Endothelial cell of umbilical vein (primary cell): ENCODE data around the gene SCIN. TPM values are rescaled to one million over a fixed set of nuclear protein-coding genes. Genes with fewer than 3 reads are reported as not detected.

Source experiments
- BruUV-seq: library from RNA; stranded (reverse); fragments of 400-500 nt; replicated peaks from 2 replicates; lab custom pipeline; 2021; lab: Mats Ljungman, UMichigan
- CTCF ChIA-PET: fragments of 300-600, 350-600 bp; sonication (Branson Sonifier 250); formaldehyde crosslinking; loops from one replicate; lab custom pipeline; 2021; ENCODE audit warnings: antibody characterized with exemption, inconsistent platforms; lab: Charles Lee
- POLR2A ChIA-PET: fragments of 300-600, 350-600 bp; sonication (Branson Sonifier 250); formaldehyde crosslinking; loops from one replicate; lab custom pipeline; 2021; ENCODE audit warnings: antibody characterized with exemption, inconsistent platforms; lab: Charles Lee
- DNase-seq: peaks from one replicate; pipeline ENCODE4 v3.0.0-alpha.2; 2011; ENCODE audit warnings: low read depth, low spot score
- FAIRE-seq: peaks from 2 replicates; lab custom pipeline; 2011; peaks lifted over from hg19 to GRCh38; lab: Jason Lieb, UNC
- H2AFZ ChIP-seq: 2 replicates; pipeline ENCODE4 v1.6.0; 2012; ENCODE audit warnings: low read depth, low read length, control low read depth, inconsistent platforms
- H3K27ac ChIP-seq: 2 replicates; pipeline ENCODE4 v1.5.1; 2011; ENCODE audit warnings: low read depth, mild to moderate bottlenecking, control low read depth, low read length, moderate library complexity; ENCODE audit not compliant: insufficient read depth
- H3K27me3 ChIP-seq, 2 experiments: 2 replicates each; pipeline versions ENCODE4 v1.6.0 to v1.6.1; 2011; ENCODE audit warnings: low read length in 2 of 2, mixed read lengths in 1 of 2; ENCODE audit not compliant: control insufficient read depth in 2 of 2, insufficient read depth in 2 of 2
- H3K36me3 ChIP-seq, 2 experiments: 2 replicates in 1 of 2; 3 replicates in 1 of 2; pipeline ENCODE4 v1.5.1; 2011; ENCODE audit warnings: low read length in 2 of 2, mild to moderate bottlenecking in 1 of 2, moderate library complexity in 1 of 2; ENCODE audit not compliant: control insufficient read depth in 2 of 2, insufficient read depth in 2 of 2; ENCODE audit errors: extremely low read depth in 1 of 2
- H3K4me1 ChIP-seq: 3 replicates; pipeline ENCODE4 v1.5.1; 2011; ENCODE audit warnings: mild to moderate bottlenecking, low read length; ENCODE audit not compliant: control insufficient read depth, insufficient read depth; ENCODE audit errors: extremely low read depth
- H3K4me2 ChIP-seq: 2 replicates; pipeline ENCODE4 v1.6.1; 2011; ENCODE audit warnings: low read length, control low read depth, mixed read lengths; ENCODE audit not compliant: insufficient read depth
- H3K4me3 ChIP-seq, 3 experiments: fragments of 200-600 bp in 1 of 3; sonication (generic), shearing (Covaris generic) in 1 of 3; replicated peaks in 1 of 3; 2 replicates each; pipeline ENCODE4 v1.5.1; 2011 to 2016; ENCODE audit warnings: control low read depth in 3 of 3, low read length in 3 of 3, mild to moderate bottlenecking in 2 of 3, inconsistent platforms in 1 of 3, low read depth in 1 of 3, moderate library complexity in 1 of 3; ENCODE audit not compliant: insufficient read depth in 1 of 3
- H3K79me2 ChIP-seq: 2 replicates; pipeline ENCODE4 v1.6.0; 2012; ENCODE audit warnings: low read length, inconsistent platforms; ENCODE audit not compliant: control insufficient read depth, insufficient read depth
- H3K9ac ChIP-seq: replicated peaks from 2 replicates; pipeline ENCODE3; 2011; ENCODE audit warnings: low read length, control low read depth; ENCODE audit not compliant: insufficient read depth; ENCODE audit errors: extremely low read depth
- H3K9me1 ChIP-seq: replicated peaks from 3 replicates; pipeline ENCODE4 v1.6.0; 2011; ENCODE audit warnings: mild to moderate bottlenecking, low read length; ENCODE audit not compliant: control insufficient read depth, insufficient read depth; ENCODE audit errors: extremely low read depth
- H3K9me3 ChIP-seq: replicated peaks from 2 replicates; pipeline ENCODE4 v1.5.1; 2012; ENCODE audit warnings: low read length, inconsistent platforms; ENCODE audit not compliant: control insufficient read depth, insufficient read depth
- H4K20me1 ChIP-seq: replicated peaks from 2 replicates; pipeline ENCODE3; 2011; ENCODE audit warnings: mild to moderate bottlenecking, low read length; ENCODE audit not compliant: control insufficient read depth, insufficient read depth; ENCODE audit errors: extremely low read depth
- EZH2 ChIP-seq: IDR thresholded peaks from 2 replicates; pipeline ENCODE4 v1.6.1; 2012; ENCODE audit warnings: borderline replicate concordance, low read depth, mild to moderate bottlenecking, moderate library complexity, low read length, inconsistent platforms; ENCODE audit not compliant: severe bottlenecking
- JUN ChIP-seq: IDR thresholded peaks from 2 replicates; pipeline ENCODE4 v1.6.1; 2011; ENCODE audit warnings: borderline replicate concordance, low read depth; ENCODE audit not compliant: insufficient read length, insufficient read depth
- MYC ChIP-seq: IDR thresholded peaks from one replicate; pipeline ENCODE4 v1.6.1; 2011; ENCODE audit warnings: mild to moderate bottlenecking, low read depth, low read length
- dilution Hi-C: fragments of 300-500 bp; cut with MboI; formaldehyde crosslinking; loops from one replicate; pipeline ENCODE4 v1.15.0; 2019; ENCODE audit warnings: low sequenced_read_pairs; ENCODE audit not compliant: extremely low pct_ligation_motif_present
- intact Hi-C: fragments of 100-400 bp; cut with micrococcal nuclease; formaldehyde crosslinking; loops from one replicate; pipeline ENCODE4 v1.10.0; 2022
- polyA plus RNA-seq, 4 experiments: library from polyadenylated mRNA; depleted of rRNA in 3 of 4; stranded (reverse) in 3 of 4; unstranded in 1 of 4; fragments of >200 nt; gene quantifications; 2 replicates each; pipeline versions ENCODE4 v1.2.1 to v1.2.3, GENCODE V29; 2011 to 2012; ENCODE audit warnings: missing spikeins in 1 of 4
- total RNA-seq: library from RNA; stranded (reverse); gene quantifications from 2 replicates; pipeline ENCODE4 v1.2.3, GENCODE V29; 2021
- TF ChIP-seq, protein P1 (sequence below), 2 donors: IDR thresholded peaks; 1 replicate in 1 of 2; 2 replicates in 1 of 2; pipeline ENCODE4 v1.5.1; 2011; ENCODE audit warnings: low read length in 2 of 2, mild to moderate bottlenecking in 2 of 2, moderate library complexity in 2 of 2, control low read depth in 1 of 2, inconsistent platforms in 1 of 2, low read depth in 1 of 2; ENCODE audit not compliant: insufficient read depth in 1 of 2; ENCODE audit errors: extremely low read depth in 1 of 2
- TF ChIP-seq, protein P2 (sequence below): IDR thresholded peaks from 2 replicates; pipeline ENCODE4 v1.6.1; 2011; ENCODE audit not compliant: insufficient read depth, insufficient read length

The SCIN gene
- total and polyA plus RNA-seq, 2 donors (not counting 3 experiments of a cell fraction or from before 2014, with no cell fraction given) = 0.07 to 0.69 TPM

DNA sequence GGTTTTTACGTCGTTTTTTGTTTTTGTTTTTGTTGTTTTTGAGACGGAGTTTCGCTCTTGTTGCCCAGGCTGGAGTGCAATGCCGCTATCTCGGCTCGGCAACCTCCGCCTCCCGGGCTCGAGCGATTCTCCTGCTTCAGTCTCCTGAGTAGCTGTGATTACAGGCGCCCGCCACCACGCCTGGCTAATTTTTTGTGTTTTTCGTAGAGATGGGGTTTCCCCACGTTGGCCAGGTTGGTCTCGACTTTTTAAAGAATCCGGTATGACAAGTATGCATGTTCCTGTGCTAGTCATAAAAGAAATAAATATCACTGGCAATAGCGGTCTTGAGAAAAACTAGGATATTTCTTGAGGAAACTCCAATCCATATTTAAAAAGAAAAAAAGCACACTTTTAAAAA is 114.2 kb downstream of the SCIN start:
- H3K9ac ChIP-seq = no peak overlapping the region
- H3K9me1 ChIP-seq = no peaks in the 10 kb centered on the region
- no peak overlapping the region for H3K4me2 ChIP-seq
- FAIRE-seq = no peak
- no peaks in the 10 kb centered on the region for H3K36me3 ChIP-seq
- H3K4me3 ChIP-seq = no peak overlapping the region
- peaks cover 19% of the 10 kb centered on the region for H3K79me2 ChIP-seq
- H3K4me1 ChIP-seq = peaks cover 7% of the 10 kb centered on the region
- H4K20me1 ChIP-seq = no peaks in the 10 kb centered on the region
- dilution Hi-C loops (no loop called here), intact Hi-C loops (loop anchor here (1.0 to 5.0 kb wide), 2 partner anchors 159 to 228 kb away; no protein-coding TSS in a partner anchor)
- ChIA-PET POLR2A (no interaction called here), CTCF (interaction anchor here (1.2 to 12.2 kb wide), 7 partner anchors 9 to 577 kb away, joined by 3 to 219 read pairs (median 5); no protein-coding TSS in a partner anchor)
- H3K9me3 ChIP-seq = no peaks in the 10 kb centered on the region
- DNase-seq = no peak
- no TSS peak for BruUV-seq
- H3K27ac ChIP-seq = no peak overlapping the region
- TF ChIP-seq EZH2 = no peak
- TF ChIP-seq, protein P1, sequence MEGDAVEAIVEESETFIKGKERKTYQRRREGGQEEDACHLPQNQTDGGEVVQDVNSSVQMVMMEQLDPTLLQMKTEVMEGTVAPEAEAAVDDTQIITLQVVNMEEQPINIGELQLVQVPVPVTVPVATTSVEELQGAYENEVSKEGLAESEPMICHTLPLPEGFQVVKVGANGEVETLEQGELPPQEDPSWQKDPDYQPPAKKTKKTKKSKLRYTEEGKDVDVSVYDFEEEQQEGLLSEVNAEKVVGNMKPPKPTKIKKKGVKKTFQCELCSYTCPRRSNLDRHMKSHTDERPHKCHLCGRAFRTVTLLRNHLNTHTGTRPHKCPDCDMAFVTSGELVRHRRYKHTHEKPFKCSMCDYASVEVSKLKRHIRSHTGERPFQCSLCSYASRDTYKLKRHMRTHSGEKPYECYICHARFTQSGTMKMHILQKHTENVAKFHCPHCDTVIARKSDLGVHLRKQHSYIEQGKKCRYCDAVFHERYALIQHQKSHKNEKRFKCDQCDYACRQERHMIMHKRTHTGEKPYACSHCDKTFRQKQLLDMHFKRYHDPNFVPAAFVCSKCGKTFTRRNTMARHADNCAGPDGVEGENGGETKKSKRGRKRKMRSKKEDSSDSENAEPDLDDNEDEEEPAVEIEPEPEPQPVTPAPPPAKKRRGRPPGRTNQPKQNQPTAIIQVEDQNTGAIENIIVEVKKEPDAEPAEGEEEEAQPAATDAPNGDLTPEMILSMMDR (IDR thresholded peaks at IDR 0.05; ENCODE audit: extremely low read depth in 1 of 2, insufficient read depth in 1 of 2, low read depth in 1 of 2, low read length in 2 of 2) = no peak
- no peak for TF ChIP-seq JUN
- TF ChIP-seq, protein P2, sequence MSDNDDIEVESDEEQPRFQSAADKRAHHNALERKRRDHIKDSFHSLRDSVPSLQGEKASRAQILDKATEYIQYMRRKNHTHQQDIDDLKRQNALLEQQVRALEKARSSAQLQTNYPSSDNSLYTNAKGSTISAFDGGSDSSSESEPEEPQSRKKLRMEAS = no peak
- no peak overlapping the region for H2AFZ ChIP-seq
- no peaks in the 10 kb centered on the region for H3K27me3 ChIP-seq

DNA sequence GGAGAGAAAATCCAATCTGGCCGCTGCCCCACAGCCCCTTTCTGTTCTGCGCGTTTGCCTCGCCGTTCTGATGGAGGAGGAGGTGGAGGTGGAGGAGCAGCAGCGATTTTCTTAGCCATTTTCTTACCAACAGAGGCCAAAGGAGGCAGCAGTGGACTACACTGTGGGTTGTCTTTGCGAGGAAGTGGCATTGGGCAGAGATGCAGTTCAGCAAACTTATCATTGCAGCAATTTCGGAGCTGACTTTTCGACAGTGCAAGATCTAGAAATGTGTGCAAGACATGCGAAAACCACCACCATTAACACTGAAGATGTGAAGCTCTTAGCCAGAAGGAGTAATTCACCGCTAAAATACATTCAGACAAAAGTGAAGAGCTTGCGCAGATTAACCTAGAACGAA is 115.0 kb downstream of the SCIN start:
- Histone ChIP-seq H3K36me3 (no peaks in the 10 kb centered on the region), H3K9me3 (no peaks in the 10 kb centered on the region), H3K4me2 (peak overlapping the region; percentile 31), H4K20me1 (peaks cover 2% of the 10 kb centered on the region), H3K27me3 (no peaks in the 10 kb centered on the region), H3K79me2 (peaks cover 27% of the 10 kb centered on the region), H3K9me1 (no peaks in the 10 kb centered on the region), H3K4me3 (peak overlapping the region in 1 of 3 experiments; percentile 96), H3K27ac (no peak overlapping the region), H2AFZ (peak overlapping the region; percentile 28), H3K4me1 (peaks cover 12% of the 10 kb centered on the region), H3K9ac (peak overlapping the region; percentile 87)
- dilution Hi-C loops = no loop called here
- intact Hi-C loops = loop anchor here (1.0 to 5.0 kb wide), 2 partner anchors 160 to 227 kb away; no protein-coding TSS in a partner anchor
- no peak for FAIRE-seq
- TF ChIP-seq EZH2 (no peak), MYC (no peak)
- TF ChIP-seq, protein P1 (IDR thresholded peaks at IDR 0.05; ENCODE audit: extremely low read depth in 1 of 2, insufficient read depth in 1 of 2, low read depth in 1 of 2, low read length in 2 of 2) = peak; percentile 38 to 70
- TF ChIP-seq, protein P2 = no peak
- CTCF ChIA-PET = interaction anchor here (0.5 to 12.2 kb wide), 25 partner anchors 10 to 580 kb away, joined by 3 to 219 read pairs (median 5); no protein-coding TSS in a partner anchor
- no TSS peak for BruUV-seq
- POLR2A ChIA-PET = no interaction called here
- DNase-seq = peak; percentile 70
